ENCODE data around the gene AICDA.

GRCh38 chr12:8647968-8648367 lies 35.3 kb upstream of the AICDA start:
- no peak for TF ChIP-seq SIN3A (IDR thresholded peaks at IDR 0.05; ENCODE audit: borderline replicate concordance, insufficient read depth, low read length)
- no peak for TF ChIP-seq TAF1 (IDR thresholded peaks at IDR 0.05; ENCODE audit: borderline replicate concordance, insufficient read depth, low read length)
- no peak for TF ChIP-seq POLR2AphosphoS5 (IDR thresholded peaks at IDR 0.05; ENCODE audit: low read depth, low read length)
- TF ChIP-seq FOXP2 (optimal IDR thresholded peaks at IDR 0.05; ENCODE audit: borderline replicate concordance, extremely low read depth, extremely low read length, insufficient read depth) = no peak
- TF ChIP-seq REST (IDR thresholded peaks at IDR 0.05; ENCODE audit: insufficient read depth in 1 of 2, low read depth in 2 of 2, low read length in 2 of 2) = no peak

All from PFSK-1 (cell line).